CD14-positive monocyte (primary cell): ENCODE measurements around the gene FBN1. TPM values are rescaled to one million over a fixed set of nuclear protein-coding genes. Genes with fewer than 3 reads are reported as not detected.

Experiments
- DNase-seq, 3 donors: peaks; one replicate each; pipeline ENCODE4 v3.0.0-alpha.2; 2011 to 2022
- H2AFZ ChIP-seq: 2 replicates; pipeline ENCODE4 v1.6.0; 2012; ENCODE audit warnings: mild to moderate bottlenecking, low read depth, low read length, inconsistent platforms; ENCODE audit not compliant: insufficient read depth, poor library complexity, severe bottlenecking
- H3K27ac ChIP-seq, 2 donors: 1 replicate in 1 of 2; 2 replicates in 1 of 2; pipeline ENCODE4 v1.5.1; 2012 to 2013; ENCODE audit warnings: low read length in 2 of 2, control low read depth in 1 of 2, inconsistent platforms in 1 of 2, low read depth in 1 of 2, mild to moderate bottlenecking in 1 of 2
- H3K27me3 ChIP-seq, 2 donors: one replicate each; pipeline versions ENCODE4 v1.6.0 to v1.6.1; 2011 to 2013; ENCODE audit warnings: low read length in 2 of 2; ENCODE audit not compliant: control insufficient read depth in 2 of 2, insufficient read depth in 2 of 2
- H3K36me3 ChIP-seq, 2 donors: replicated peaks in 1 of 2; 1 replicate in 1 of 2; 2 replicates in 1 of 2; pipeline versions ENCODE4 v1.5.1 to v1.6.1; 2012 to 2013; ENCODE audit warnings: low read length in 2 of 2, control low read depth in 1 of 2, inconsistent platforms in 1 of 2, mild to moderate bottlenecking in 1 of 2; ENCODE audit not compliant: insufficient read depth in 2 of 2, control insufficient read depth in 1 of 2
- H3K4me1 ChIP-seq, 2 donors: 1 replicate in 1 of 2; 2 replicates in 1 of 2; pipeline versions ENCODE4 v1.5.1 to v1.6.1; 2012 to 2013; ENCODE audit warnings: low read length in 2 of 2, control low read depth in 1 of 2, inconsistent platforms in 1 of 2, mild to moderate bottlenecking in 1 of 2, moderate library complexity in 1 of 2; ENCODE audit not compliant: insufficient read depth in 2 of 2, control insufficient read depth in 1 of 2
- H3K4me2 ChIP-seq: replicated peaks from 2 replicates; pipeline ENCODE3; 2012; ENCODE audit warnings: low read length, moderate library complexity, mild to moderate bottlenecking; ENCODE audit not compliant: poor library complexity, severe bottlenecking; ENCODE audit errors: extremely low read depth
- H3K4me3 ChIP-seq, 3 experiments: fragments of 200-600 bp in 1 of 3; sonication (generic) in 1 of 3; replicated peaks in 1 of 3; 1 replicate in 2 of 3; 2 replicates in 1 of 3; pipeline ENCODE4 v1.5.1; 2011 to 2013; ENCODE audit warnings: low read length in 3 of 3, mild to moderate bottlenecking in 3 of 3, control low read depth in 2 of 3, low read depth in 2 of 3, inconsistent platforms in 1 of 3, moderate library complexity in 1 of 3
- H3K79me2 ChIP-seq: 2 replicates; pipeline ENCODE4 v1.6.0; 2012; ENCODE audit warnings: mild to moderate bottlenecking, control low read depth, inconsistent platforms, low read length, moderate library complexity; ENCODE audit not compliant: insufficient read depth
- H3K9ac ChIP-seq: 2 replicates; pipeline ENCODE4 v1.6.0; 2017; ENCODE audit warnings: low read length, mild to moderate bottlenecking; ENCODE audit not compliant: insufficient read depth, poor library complexity, severe bottlenecking
- H3K9me3 ChIP-seq, 2 donors: replicated peaks in 1 of 2; 1 replicate in 1 of 2; 2 replicates in 1 of 2; pipeline versions ENCODE4 v1.5.1 to v1.6.1; 2012 to 2013; ENCODE audit warnings: low read length in 2 of 2, control low read depth in 1 of 2; ENCODE audit not compliant: control insufficient read depth in 1 of 2, insufficient read depth in 1 of 2
- H4K20me1 ChIP-seq: 2 replicates; pipeline ENCODE4 v1.6.0; 2012; ENCODE audit warnings: mild to moderate bottlenecking, low read length, control low read depth, moderate library complexity; ENCODE audit not compliant: insufficient read depth
- H3K27ac Mint-ChIP-seq, 7 donors: one replicate each; pipeline ENCODE4 v1.8.0; 2020; ENCODE audit warnings: mild to moderate bottlenecking in 7 of 7, mixed read lengths in 7 of 7, moderate library complexity in 6 of 7, inconsistent platforms in 2 of 7
- H3K27me3 Mint-ChIP-seq, 3 donors: one replicate each; pipeline ENCODE4 v1.8.0; 2021 to 2022; ENCODE audit warnings: low read depth in 3 of 3, mild to moderate bottlenecking in 3 of 3, mixed read lengths in 3 of 3, moderate library complexity in 3 of 3, inconsistent platforms in 1 of 3
- H3K36me3 Mint-ChIP-seq, 2 donors: one replicate each; pipeline ENCODE4 v1.8.0; 2020; ENCODE audit warnings: mixed read lengths in 2 of 2, inconsistent platforms in 1 of 2, mild to moderate bottlenecking in 1 of 2
- H3K4me1 Mint-ChIP-seq: one replicate; pipeline ENCODE4 v1.8.0; 2020; ENCODE audit warnings: mild to moderate bottlenecking, mixed read lengths
- H3K4me3 Mint-ChIP-seq, 2 donors: one replicate each; pipeline ENCODE4 v1.8.0; 2020; ENCODE audit warnings: mild to moderate bottlenecking in 2 of 2, mixed read lengths in 2 of 2, moderate library complexity in 1 of 2
- H3K9me3 Mint-ChIP-seq, 7 donors: one replicate each; pipeline ENCODE4 v1.8.0; 2020 to 2022; ENCODE audit warnings: mixed read lengths in 7 of 7, mild to moderate bottlenecking in 6 of 7, moderate library complexity in 6 of 7, inconsistent platforms in 2 of 7
- CTCF ChIP-seq: fragments of 200-600 bp; IDR thresholded peaks from one replicate; pipeline ENCODE4 v1.8.0; 2022; ENCODE audit warnings: antibody characterized with exemption, mild to moderate bottlenecking
- WGBS: methylation state at CpG from one replicate; pipeline ENCODE4 v1.1.5; 2013; ENCODE audit warnings: missing lambda C conversion rate; ENCODE audit not compliant: insufficient coverage; 5-methylcytosine and 5-hydroxymethylcytosine counted together
- intact Hi-C, 2 donors: fragments of 100-400 bp; cut with micrococcal nuclease; formaldehyde crosslinking; loops; one replicate each; pipeline versions ENCODE4 v1.15.0 to v1.15.1; 2023
- polyA plus RNA-seq, 3 donors: library from polyadenylated mRNA; depleted of rRNA in 1 of 3; unstranded in 2 of 3; stranded (reverse) in 1 of 3; fragments of 300-500 nt in 2 of 3; fragments of >200 nt in 1 of 3; fragmentation: Illumina TruSeq in 2 of 3; gene quantifications; 1 replicate in 2 of 3; 2 replicates in 1 of 3; pipeline ENCODE4 v1.2.3, GENCODE V29; 2012 to 2021

The FBN1 gene
- polyA plus RNA-seq, 3 donors, result 0.29 TPM; not detected in 2

GRCh38 chr15:48579945-48580671 lies 65.4 kb downstream of the FBN1 start:
- intact Hi-C loops, result no loop called here
- Mint-ChIP-seq H3K27ac (no peak overlapping the region), H3K9me3 (peaks cover 0 to 2% (median 2%) of the 10 kb centered on the region in 7 donors), H3K4me1 (peaks cover 8% of the 10 kb centered on the region), H3K4me3 (no peak overlapping the region), H3K27me3 (no peaks in the 10 kb centered on the region), H3K36me3 (no peaks in the 10 kb centered on the region)
- no peak for TF ChIP-seq CTCF
- Histone ChIP-seq H3K27me3 (no peaks in the 10 kb centered on the region), H3K4me1 (no peaks in the 10 kb centered on the region), H4K20me1 (no peaks in the 10 kb centered on the region), H3K79me2 (no peaks in the 10 kb centered on the region), H3K36me3 (no peaks in the 10 kb centered on the region), H3K27ac (no peak overlapping the region), H3K9me3 (no peaks in the 10 kb centered on the region), H3K9ac (no peak overlapping the region), H3K4me3 (no peak overlapping the region), H2AFZ (no peak overlapping the region), H3K4me2 (no peak overlapping the region)
- no peak for DNase-seq
- WGBS, result 95% methylated on average over 8 of the region's 8 CpGs

- H3K4me3 ChIP-seq, result no peak overlapping the region
- H3K27me3 ChIP-seq, result no peaks in the 10 kb centered on the region
- H3K4me2 ChIP-seq, result no peak overlapping the region
- H3K36me3 Mint-ChIP-seq, result no peaks in the 10 kb centered on the region
- H3K79me2 ChIP-seq, result no peaks in the 10 kb centered on the region
- no peak overlapping the region for H3K27ac ChIP-seq
- DNase-seq, result no peak
- no peak overlapping the region for H3K27ac Mint-ChIP-seq
- no peaks in the 10 kb centered on the region for H3K4me1 ChIP-seq
- H3K4me3 Mint-ChIP-seq, result no peak overlapping the region
- H3K9ac ChIP-seq, result no peak overlapping the region
- WGBS, result no CpG with 5 or more reads among the region's 2 CpGs
- H3K36me3 ChIP-seq, result no peaks in the 10 kb centered on the region
- H3K27me3 Mint-ChIP-seq, result no peaks in the 10 kb centered on the region
- intact Hi-C loops, result no loop called here
- peaks cover 0 to 3% (median 2%) of the 10 kb centered on the region in 7 donors for H3K9me3 Mint-ChIP-seq
- peaks cover 8% of the 10 kb centered on the region for H3K4me1 Mint-ChIP-seq
- TF ChIP-seq CTCF, result no peak
- no peak overlapping the region for H2AFZ ChIP-seq
- H4K20me1 ChIP-seq, result no peaks in the 10 kb centered on the region
- no peaks in the 10 kb centered on the region for H3K9me3 ChIP-seq
Observed at GRCh38 chr15:48578965-48579364, 66.5 kb downstream of the FBN1 start.
